ENCODE data around the gene LACTB. TPM values are rescaled to one million over a fixed set of nuclear protein-coding genes. Genes with fewer than 3 reads are reported as not detected.
"Not testable (repeated sequence)": the region's sequence is repeated elsewhere in the genome, so short reads cannot be mapped to it uniquely, and the experiment has no call there.

Gene LACTB
- total RNA-seq, 2 donors from 2014 or later: 14.6 to 29.6 TPM

DNA sequence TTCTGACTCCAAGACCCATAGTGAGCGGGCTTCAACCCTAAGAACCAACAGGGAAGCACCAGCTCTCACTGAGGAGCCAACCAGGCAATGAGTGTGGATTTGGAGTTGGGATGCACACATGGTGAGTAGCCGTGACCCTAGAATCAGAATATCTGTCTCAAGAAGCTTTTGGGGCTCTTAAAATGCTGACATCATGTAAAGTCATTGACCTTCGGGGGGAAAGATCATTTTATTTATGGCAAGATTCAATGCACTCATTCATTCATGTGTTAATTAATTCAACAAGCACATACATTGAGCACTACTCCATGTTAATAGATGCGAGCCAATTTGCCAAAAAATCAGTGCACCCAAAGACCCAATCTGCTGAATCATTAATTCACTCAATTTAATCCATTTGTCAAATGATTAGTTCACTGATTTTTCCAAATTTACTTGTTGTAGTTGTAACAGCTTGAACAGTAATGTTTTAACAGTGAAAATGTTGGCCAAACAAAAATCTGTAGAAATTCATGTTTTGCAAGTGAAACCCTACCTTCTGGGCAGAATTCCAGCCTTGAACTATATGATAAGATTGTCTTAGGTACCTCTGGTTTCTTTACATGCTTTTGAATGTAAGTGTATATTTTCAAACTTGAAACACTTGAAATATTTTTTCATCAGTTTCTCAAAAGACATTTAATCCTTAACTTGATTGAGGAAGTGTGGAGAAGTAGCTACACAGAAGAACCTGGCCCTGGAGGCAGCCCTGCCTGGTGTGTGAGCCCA lies 29.8 kb upstream of the LACTB start:
- Histone ChIP-seq H3K4me3 (no peak overlapping the region), H3K9ac (ENCODE audit: low read depth in 2 of 2, low read length in 2 of 2) (no peak overlapping the region), H3K4me1 (no peaks in the 10 kb centered on the region), H3K27ac (no peak overlapping the region), H3K36me3 (no peaks in the 10 kb centered on the region), H3K27me3 (no peaks in the 10 kb centered on the region), H3K9me3 (no peaks in the 10 kb centered on the region)
- intact Hi-C loops (cut with DNase I): loop anchor here (2.0 to 5.0 kb wide), 3 partner anchors 43 to 310 kb away; no protein-coding TSS in a partner anchor
- TF ChIP-seq, protein P1, sequence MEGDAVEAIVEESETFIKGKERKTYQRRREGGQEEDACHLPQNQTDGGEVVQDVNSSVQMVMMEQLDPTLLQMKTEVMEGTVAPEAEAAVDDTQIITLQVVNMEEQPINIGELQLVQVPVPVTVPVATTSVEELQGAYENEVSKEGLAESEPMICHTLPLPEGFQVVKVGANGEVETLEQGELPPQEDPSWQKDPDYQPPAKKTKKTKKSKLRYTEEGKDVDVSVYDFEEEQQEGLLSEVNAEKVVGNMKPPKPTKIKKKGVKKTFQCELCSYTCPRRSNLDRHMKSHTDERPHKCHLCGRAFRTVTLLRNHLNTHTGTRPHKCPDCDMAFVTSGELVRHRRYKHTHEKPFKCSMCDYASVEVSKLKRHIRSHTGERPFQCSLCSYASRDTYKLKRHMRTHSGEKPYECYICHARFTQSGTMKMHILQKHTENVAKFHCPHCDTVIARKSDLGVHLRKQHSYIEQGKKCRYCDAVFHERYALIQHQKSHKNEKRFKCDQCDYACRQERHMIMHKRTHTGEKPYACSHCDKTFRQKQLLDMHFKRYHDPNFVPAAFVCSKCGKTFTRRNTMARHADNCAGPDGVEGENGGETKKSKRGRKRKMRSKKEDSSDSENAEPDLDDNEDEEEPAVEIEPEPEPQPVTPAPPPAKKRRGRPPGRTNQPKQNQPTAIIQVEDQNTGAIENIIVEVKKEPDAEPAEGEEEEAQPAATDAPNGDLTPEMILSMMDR (IDR thresholded peaks at IDR 0.05): no peak
- no peak for DNase-seq

DNA sequence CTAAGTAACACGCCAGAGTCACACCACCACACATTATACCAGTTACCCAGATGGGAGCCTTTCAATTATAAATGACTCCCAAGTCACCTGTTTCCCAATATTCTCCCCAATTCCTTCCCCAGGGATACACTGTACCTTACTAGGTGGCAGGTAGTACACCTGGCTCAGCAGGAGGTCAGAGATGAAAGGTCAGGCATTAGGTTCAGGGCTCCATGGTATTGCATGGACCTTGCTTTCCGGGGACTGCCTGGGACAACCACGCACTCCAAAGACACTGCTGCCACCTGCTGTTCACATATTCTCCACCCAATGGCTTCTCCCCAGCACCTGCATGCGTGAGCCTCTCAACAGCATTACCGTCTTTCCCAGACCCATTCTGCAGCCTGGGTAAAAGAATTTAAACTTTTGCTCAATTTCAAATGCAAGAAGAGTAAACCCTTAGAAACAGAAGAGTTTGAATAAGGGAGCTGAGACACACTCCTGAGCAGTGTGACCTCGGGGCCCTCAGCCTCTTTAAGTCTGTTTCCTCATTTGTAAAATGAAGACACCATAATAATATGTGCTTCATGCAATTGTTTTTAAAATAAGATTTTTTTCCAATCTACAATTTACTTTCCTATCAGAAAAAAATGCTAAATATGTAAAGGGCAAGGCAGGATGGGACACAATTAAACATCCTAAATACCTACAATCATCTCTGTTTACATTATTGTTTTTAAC lies 28.0 kb upstream of the LACTB start:
- H3K27ac ChIP-seq: no peak overlapping the region

DNA sequence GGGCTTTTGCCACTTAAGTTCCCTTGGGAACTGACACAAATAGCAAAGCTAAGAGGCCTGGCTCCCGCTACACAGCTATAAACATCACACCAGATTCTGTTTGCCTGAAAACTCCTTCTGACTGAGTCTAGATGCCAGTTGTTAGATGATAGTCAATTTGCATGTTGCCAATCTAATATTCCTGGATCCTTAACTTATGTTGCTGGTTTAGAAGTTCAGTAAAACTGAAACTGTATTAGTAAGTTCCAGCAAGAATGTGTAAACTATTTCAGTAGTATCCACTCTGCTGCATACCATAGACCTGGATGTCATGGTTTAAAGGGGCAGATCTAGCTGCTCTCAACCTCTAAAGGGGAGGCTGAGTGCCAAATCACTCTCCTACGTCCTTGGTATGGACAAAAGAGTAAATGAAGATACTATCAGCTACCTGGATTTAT lies 27.1 kb upstream of the LACTB start:
- intact Hi-C loops (cut with DNase I): loop anchor here (5.0 kb wide), 2 partner anchors 247 to 312 kb away; no protein-coding TSS in a partner anchor
- DNase-seq: no peak
- Histone ChIP-seq H3K4me1 (no peaks in the 10 kb centered on the region), H3K27ac (no peak overlapping the region), H3K9ac (ENCODE audit: low read depth in 2 of 2, low read length in 2 of 2) (no peak overlapping the region), H3K36me3 (no peaks in the 10 kb centered on the region), H3K9me3 (no peaks in the 10 kb centered on the region), H3K27me3 (no peaks in the 10 kb centered on the region), H3K4me3 (no peak overlapping the region)
- TF ChIP-seq, protein P1 (IDR thresholded peaks at IDR 0.05): no peak

More for the DNA sequence above, 28.0 kb upstream of the LACTB start:
- no peaks in the 10 kb centered on the region for H3K4me1 ChIP-seq
- no peaks in the 10 kb centered on the region for H3K27me3 ChIP-seq
- H3K9me3 ChIP-seq: no peaks in the 10 kb centered on the region
- peak; percentile 92 for DNase-seq
- intact Hi-C loops (cut with DNase I): loop anchor here (2.0 to 5.0 kb wide), 3 partner anchors 45 to 311 kb away; no protein-coding TSS in a partner anchor
- no peaks in the 10 kb centered on the region for H3K36me3 ChIP-seq
- no peak overlapping the region for H3K4me3 ChIP-seq
- H3K9ac ChIP-seq (ENCODE audit: low read depth in 2 of 2, low read length in 2 of 2): no peak overlapping the region
- TF ChIP-seq, protein P1 (IDR thresholded peaks at IDR 0.05): peak; percentile 80

DNA sequence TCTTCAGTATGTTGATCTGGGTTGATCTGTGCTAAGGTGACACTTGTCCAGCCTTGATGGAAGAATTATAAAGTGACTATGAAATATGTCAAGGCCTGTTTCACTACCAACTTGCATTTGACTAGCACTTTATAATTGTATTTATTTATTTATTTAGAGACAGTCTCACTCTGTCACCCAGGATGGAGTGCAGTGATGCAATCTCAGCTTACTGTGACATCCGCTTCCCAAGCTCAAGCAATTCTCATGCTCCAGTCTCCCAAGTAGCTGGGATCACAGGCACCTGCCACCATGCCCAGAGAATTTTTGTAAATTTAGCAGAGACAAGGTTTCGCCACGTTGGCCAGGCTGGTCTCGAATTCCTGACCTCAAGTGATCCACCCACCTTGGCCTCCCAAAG lies 25.5 kb upstream of the LACTB start:
- H3K27me3 ChIP-seq: no peaks in the 10 kb centered on the region
- H3K27ac ChIP-seq: no peak overlapping the region
- no peaks in the 10 kb centered on the region for H3K36me3 ChIP-seq
- no peak overlapping the region for H3K4me3 ChIP-seq
- TF ChIP-seq, protein P1 (IDR thresholded peaks at IDR 0.05): no peak
- DNase-seq: no peak
- intact Hi-C loops (cut with DNase I): no loop called here
- no peak overlapping the region for H3K9ac ChIP-seq (ENCODE audit: low read depth in 2 of 2, low read length in 2 of 2)
- no peaks in the 10 kb centered on the region for H3K9me3 ChIP-seq
- no peaks in the 10 kb centered on the region for H3K4me1 ChIP-seq

DNA sequence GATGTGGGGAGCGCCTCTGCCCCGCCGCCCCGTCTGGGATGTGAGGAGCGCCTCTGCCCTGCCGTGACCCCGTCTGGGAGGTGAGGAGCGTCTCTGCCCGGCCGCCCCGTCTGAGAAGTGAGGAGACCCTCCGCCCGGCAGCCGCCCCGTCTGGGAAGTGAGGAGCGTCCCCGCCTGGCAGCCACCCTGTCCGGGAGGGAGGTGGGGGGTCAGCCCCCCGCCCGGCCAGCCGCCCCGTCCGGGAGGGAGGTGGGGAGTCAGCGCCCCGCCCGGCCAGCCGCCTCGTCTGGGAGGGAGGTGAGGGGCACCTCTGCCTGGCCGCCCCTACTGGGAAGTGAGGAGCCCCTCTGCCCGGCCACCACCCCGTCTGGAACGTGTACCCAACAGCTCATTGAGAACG lies 22.8 kb upstream of the LACTB start:
- H3K9ac ChIP-seq (ENCODE audit: low read depth in 2 of 2, low read length in 2 of 2); H3K9me3 ChIP-seq; H3K27ac ChIP-seq; H3K4me1 ChIP-seq; DNase-seq; H3K4me3 ChIP-seq; H3K27me3 ChIP-seq; intact Hi-C loops (cut with DNase I); H3K36me3 ChIP-seq: not testable (repeated sequence)

DNA sequence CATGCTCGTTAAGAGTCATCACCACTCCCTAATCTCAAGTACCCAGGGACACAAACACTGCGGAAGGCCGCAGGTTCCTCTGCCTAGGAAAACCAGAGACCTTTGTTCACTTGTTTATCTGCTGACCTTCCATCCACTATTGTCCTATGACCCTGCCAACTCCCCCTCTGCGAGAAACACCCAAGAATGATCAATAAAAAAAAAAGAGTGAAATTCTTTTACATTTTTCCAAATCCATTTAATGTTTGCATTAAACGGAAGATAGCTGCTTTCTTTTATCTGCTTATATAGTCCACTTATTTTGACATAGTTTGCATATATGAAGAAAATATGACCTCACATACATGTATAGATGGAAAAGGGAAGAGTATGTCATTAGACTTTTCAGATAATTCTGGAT lies 22.1 kb upstream of the LACTB start:
- H3K4me3 ChIP-seq; H3K27ac ChIP-seq; H3K36me3 ChIP-seq; H3K27me3 ChIP-seq; DNase-seq; H3K4me1 ChIP-seq; H3K9me3 ChIP-seq; intact Hi-C loops (cut with DNase I); H3K9ac ChIP-seq (ENCODE audit: low read depth in 2 of 2, low read length in 2 of 2): not testable (repeated sequence)
